Measurements from ENCODE around the gene LAIR2.
"Not testable (repeated sequence)": the region's sequence is repeated elsewhere in the genome, so short reads cannot be mapped to it uniquely, and the experiment has no call there.

DNA sequence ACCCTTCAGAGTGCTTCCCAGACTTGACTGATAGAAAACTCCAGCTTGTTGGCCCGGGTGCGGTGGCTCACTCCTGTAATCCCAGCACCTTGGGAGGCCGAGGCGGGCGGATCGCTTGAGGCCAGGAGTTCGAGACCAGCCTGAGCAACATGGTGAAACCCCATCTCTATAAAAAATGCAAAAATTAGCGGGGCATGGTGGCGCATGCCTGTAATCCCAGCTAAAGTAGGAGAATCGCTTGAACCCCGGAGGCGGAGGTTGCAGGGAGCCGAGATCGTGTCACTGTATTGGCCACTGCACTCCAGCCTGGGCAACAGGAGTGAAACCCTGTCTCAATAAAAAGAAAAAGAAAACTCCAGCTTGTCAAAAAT, 36.5 kb upstream of the LAIR2 start:
- TF ChIP-seq, protein P1, sequence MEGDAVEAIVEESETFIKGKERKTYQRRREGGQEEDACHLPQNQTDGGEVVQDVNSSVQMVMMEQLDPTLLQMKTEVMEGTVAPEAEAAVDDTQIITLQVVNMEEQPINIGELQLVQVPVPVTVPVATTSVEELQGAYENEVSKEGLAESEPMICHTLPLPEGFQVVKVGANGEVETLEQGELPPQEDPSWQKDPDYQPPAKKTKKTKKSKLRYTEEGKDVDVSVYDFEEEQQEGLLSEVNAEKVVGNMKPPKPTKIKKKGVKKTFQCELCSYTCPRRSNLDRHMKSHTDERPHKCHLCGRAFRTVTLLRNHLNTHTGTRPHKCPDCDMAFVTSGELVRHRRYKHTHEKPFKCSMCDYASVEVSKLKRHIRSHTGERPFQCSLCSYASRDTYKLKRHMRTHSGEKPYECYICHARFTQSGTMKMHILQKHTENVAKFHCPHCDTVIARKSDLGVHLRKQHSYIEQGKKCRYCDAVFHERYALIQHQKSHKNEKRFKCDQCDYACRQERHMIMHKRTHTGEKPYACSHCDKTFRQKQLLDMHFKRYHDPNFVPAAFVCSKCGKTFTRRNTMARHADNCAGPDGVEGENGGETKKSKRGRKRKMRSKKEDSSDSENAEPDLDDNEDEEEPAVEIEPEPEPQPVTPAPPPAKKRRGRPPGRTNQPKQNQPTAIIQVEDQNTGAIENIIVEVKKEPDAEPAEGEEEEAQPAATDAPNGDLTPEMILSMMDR (conservative IDR thresholded peaks at IDR 0.05 in 1 of 2, IDR thresholded peaks at IDR 0.05 in 1 of 2; ENCODE audit: low read depth in 1 of 2, low read length in 2 of 2) = not testable (repeated sequence)
- TF ChIP-seq EZH2 (IDR thresholded peaks at IDR 0.05; ENCODE audit: low read length, missing control alignments) = not testable (repeated sequence)
